Measurements from ENCODE around the gene ZNF575.
"Not testable (repeated sequence)": the region's sequence is repeated elsewhere in the genome, so short reads cannot be mapped to it uniquely, and the experiment has no call there.

ZNF575 gene

GRCh38 chr19:43510713-43511112 is 22.3 kb upstream of the ZNF575 start:
- no peak for DNase-seq (ENCODE audit: low read depth in 1 of 2, low spot score in 1 of 2)

GRCh38 chr19:43511324-43511723 is 21.7 kb upstream of the ZNF575 start:
- DNase-seq (ENCODE audit: low read depth in 1 of 2, low spot score in 1 of 2), result no peak

- DNase-seq (ENCODE audit: low read depth in 1 of 2, low spot score in 1 of 2), result not testable (repeated sequence)
Measured at GRCh38 chr19:43512399-43512798, 20.6 kb upstream of the ZNF575 start.

GRCh38 chr19:43518051-43518450 is 14.9 kb upstream of the ZNF575 start:
- no peak for DNase-seq (ENCODE audit: low read depth in 1 of 2, low spot score in 1 of 2)

- DNase-seq (ENCODE audit: low read depth in 1 of 2, low spot score in 1 of 2), result peak; percentile 54 to 77
Measured at GRCh38 chr19:43519436-43520088, 13.4 kb upstream of the ZNF575 start.

- DNase-seq (ENCODE audit: low read depth in 1 of 2, low spot score in 1 of 2), result no peak
Measured at GRCh38 chr19:43522929-43523328, 10.1 kb upstream of the ZNF575 start.

GRCh38 chr19:43523696-43524095 is 9.3 kb upstream of the ZNF575 start:
- not testable (repeated sequence) for DNase-seq (ENCODE audit: low read depth in 1 of 2, low spot score in 1 of 2)

GRCh38 chr19:43524922-43525835 is 7.8 kb upstream of the ZNF575 start:
- DNase-seq (ENCODE audit: low read depth in 1 of 2, low spot score in 1 of 2), result no peak

GRCh38 chr19:43525836-43526771 is 6.9 kb upstream of the ZNF575 start:
- DNase-seq (ENCODE audit: low read depth in 1 of 2, low spot score in 1 of 2), result no peak

- DNase-seq (ENCODE audit: low read depth in 1 of 2, low spot score in 1 of 2), result peak; percentile 49 to 54
Measured at GRCh38 chr19:43526884-43527859, 5.8 kb upstream of the ZNF575 start, which contains the start of gene ETHE1. Gene ETHE1 (minus strand): TSS chr19:43527201. CDS start chr19:43527177, 24 bp downstream.

- no peak for DNase-seq (ENCODE audit: low read depth in 1 of 2, low spot score in 1 of 2)
Measured at GRCh38 chr19:43527860-43528622, 4.9 kb upstream of the ZNF575 start.

GRCh38 chr19:43532571-43532961 is 422 bp upstream of the ZNF575 start:
- DNase-seq (ENCODE audit: low read depth in 1 of 2, low spot score in 1 of 2), result peak in 1 of 2 donors; percentile 40

- peak; percentile 70 to 90 for DNase-seq (ENCODE audit: low read depth in 1 of 2, low spot score in 1 of 2)
Measured at GRCh38 chr19:43533546-43534304, 737 bp downstream of the ZNF575 start.

GRCh38 chr19:43534305-43534815 is 1.4 kb downstream of the ZNF575 start:
- no peak for DNase-seq (ENCODE audit: low read depth in 1 of 2, low spot score in 1 of 2)

GRCh38 chr19:43534816-43535761 is 2.1 kb downstream of the ZNF575 start:
- DNase-seq (ENCODE audit: low read depth in 1 of 2, low spot score in 1 of 2), result no peak

- no peak for DNase-seq (ENCODE audit: low read depth in 1 of 2, low spot score in 1 of 2)
Measured at GRCh38 chr19:43538922-43539321, 5.9 kb downstream of the ZNF575 start.

GRCh38 chr19:43540381-43540780 is 7.4 kb downstream of the ZNF575 start:
- DNase-seq (ENCODE audit: low read depth in 1 of 2, low spot score in 1 of 2), result no peak
